Occipital lobe (tissue), 2 donors: Measurements from ENCODE around the gene WNT11. TPM values are rescaled to one million over a fixed set of nuclear protein-coding genes. Genes with fewer than 3 reads are reported as not detected.

ENCODE experiments used
- DNase-seq: peaks from one replicate; lab custom pipeline; 2025; lab: John Stamatoyannopoulos, UW
- total RNA-seq: library from RNA; depleted of rRNA; stranded (reverse); fragments of >200 nt; gene quantifications from one replicate; pipeline ENCODE4 v1.2.3, GENCODE V29; 2014

WNT11 gene
- total RNA-seq, 1 donor from 2014 or later = 4.4 TPM

DNA sequence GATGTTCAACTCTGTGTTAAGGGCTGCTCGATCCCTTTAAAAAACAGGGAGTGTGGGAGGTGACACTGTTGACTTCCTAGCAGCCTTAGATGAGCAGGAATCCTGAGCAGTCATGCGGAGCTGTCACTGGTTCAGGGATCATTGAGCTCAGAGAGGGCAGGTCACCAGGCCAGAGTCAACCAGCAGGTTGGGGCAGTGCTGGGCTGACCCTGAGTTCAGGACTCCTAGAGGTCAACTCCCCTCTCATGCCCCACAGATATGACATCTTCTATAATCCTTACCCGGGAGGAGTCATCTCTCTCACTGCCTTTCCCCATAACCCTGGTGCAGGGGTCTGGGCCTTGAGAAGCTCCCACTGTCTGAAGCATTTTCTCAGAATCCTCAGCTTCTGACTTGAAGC lies 12.9 kb upstream of the WNT11 start:
- no peak for DNase-seq

DNA sequence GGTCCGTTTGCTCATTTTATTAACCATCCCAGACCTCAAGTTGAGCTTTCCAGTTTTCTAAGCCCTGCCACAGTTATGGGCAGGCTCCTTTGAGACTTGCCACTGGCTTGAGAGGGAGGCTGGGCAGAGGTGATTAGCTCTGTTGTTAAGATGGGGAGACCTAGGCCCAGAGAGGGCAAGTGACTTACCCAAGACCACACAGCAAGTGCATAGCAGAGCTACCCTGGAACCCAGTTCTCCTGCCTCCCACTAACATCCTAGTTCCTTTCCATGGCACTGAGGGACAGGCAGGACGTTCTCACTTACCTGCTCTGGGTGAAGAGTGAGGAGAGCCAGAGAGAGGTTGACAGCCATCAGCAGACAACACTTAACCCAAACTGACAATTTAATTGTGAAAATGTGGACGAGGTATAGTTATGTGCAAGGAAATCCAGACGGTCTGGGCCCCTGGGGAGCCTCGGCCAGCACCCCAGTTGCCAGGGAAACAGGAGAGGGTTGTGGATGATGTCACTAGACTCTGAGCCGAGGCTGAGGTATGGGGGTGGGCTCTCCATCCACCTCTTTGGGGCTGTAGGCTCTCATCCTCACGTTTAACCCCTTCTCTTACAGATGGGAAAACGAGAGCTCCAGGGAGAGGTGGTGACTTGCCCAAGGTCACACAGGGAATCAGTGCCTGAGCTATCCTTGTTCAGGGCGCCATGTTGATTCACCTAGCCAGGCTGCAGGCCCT lies 12.3 kb upstream of the WNT11 start:
- no peak for DNase-seq

DNA sequence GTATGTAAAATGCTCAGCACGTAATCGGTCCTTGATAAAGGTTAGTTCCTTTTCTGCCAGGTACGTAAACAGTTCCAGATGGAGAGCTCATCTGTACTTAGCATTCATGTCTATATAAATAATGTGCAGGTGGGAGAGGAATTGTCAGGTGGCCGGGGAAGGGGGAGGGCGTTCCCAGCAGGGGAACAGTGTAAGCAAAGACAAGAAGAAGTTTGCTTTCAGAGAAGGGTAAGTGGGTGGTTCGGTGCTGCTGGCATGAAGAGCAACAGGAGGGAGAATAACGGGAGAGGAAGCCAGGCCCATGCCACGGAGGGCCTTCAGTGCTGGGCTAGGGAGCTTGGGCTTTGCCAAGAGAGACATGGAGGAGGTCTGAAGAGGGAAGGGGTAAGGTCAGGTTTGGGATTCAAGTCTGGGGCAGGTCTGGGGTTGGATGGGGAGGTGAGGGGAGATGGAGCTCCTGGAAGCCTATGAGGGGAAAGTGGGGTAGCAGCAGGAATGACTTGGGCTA lies 11.4 kb upstream of the WNT11 start:
- DNase-seq = no peak

DNA sequence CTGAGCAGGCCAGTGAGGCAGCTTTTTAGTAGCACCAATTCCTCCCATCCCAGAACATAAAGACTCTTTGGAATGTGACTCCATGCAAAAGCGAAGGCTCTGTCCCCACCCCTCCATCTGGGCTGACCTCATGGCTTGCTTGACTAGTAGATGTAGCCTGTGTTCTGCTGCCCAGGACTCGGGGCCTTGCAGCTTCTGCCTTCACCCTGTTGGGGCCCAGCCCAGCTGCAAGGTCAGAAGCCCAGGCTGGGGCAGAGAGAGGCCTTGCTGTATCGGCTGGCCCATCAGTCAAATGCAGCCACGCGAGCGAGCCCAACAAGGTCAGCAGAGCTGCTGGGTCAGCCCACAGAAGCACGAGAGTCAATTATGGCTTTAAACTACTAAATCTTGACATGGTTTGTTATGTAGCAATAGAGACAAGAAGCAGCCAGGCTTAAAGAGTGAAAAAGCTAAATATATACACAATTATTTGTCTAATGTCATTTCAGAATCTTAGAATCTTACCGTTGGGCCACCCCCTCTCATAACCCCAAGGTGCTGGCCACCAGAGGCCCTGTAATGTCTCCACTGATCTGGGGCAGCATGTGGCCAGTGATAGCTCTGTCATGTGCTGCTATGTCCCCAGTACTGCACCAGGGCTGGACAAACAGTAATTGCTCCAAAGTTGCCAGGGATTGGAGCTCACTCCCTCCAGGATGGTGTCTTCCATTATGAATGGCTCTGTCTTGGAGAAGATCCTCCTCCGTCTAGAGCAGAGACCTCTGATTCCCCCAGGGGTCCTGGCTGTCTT lies 10.4 kb upstream of the WNT11 start:
- no peak for DNase-seq

DNA sequence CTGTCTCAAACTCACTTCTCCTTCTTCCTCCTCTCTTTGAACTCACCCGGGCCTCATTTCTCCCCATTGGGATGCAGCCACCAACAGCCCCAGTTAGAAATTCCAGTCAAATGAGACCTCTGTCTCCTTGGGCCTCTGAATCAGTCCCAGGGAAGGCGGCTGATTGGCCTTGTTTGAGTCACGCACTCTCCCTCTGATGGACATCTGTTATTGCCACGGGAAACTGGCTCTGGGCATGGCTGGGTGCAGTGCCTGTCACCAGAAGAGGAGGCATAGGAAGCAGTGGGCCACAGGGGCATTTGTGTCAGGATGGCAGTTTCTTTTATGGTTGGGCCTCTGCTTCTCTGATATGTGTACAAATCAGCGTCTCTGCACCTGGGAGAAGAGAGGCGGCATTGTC lies 9.6 kb upstream of the WNT11 start:
- DNase-seq = no peak

DNA sequence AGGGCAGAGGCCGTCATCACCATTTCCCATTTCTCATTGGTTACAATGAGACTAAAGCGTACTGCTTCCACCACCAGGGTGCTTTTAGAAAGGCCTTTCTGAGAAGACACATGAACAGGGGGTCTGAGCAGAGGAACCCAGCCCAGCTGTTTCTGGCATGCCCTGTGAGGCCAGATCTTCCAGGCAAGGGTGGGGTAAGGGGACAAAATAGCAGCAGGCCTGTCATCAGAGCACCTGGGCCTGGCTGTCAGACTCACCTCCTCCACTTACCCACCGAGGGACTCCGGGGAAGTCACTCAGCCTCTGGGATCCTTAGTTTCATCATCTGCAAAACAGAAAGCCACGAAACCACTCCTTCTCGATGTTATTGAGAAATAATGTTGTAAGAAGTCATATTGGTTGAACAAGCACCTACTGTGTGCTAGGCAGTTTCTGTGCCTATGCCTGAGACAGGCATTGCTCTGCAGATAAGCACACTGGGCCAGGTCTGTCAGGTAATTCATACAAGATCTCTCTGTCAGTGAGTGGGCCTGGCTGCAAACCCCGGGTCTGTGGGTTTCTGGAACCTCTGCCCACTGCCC lies 8.8 kb upstream of the WNT11 start:
- DNase-seq = no peak

DNA sequence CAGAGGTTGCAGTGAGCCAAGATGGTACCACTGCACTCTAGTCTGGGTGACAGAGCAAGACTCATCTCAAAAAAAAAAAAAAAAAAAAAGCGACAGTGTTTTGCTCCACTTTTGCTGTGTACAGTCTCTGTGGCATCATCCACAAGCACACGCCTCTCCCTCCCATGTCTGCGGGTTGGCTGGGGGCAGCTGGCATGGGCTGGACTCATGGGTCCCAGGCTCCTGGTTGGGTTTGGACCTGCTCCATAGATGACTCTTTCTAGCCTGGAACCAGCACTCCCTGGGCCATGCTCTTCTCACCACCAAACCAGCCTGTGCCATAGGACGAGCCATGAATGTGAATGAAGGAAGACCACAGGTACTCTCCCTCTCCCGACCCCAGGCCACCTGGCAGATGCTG lies 7.9 kb upstream of the WNT11 start:
- no peak for DNase-seq

DNA sequence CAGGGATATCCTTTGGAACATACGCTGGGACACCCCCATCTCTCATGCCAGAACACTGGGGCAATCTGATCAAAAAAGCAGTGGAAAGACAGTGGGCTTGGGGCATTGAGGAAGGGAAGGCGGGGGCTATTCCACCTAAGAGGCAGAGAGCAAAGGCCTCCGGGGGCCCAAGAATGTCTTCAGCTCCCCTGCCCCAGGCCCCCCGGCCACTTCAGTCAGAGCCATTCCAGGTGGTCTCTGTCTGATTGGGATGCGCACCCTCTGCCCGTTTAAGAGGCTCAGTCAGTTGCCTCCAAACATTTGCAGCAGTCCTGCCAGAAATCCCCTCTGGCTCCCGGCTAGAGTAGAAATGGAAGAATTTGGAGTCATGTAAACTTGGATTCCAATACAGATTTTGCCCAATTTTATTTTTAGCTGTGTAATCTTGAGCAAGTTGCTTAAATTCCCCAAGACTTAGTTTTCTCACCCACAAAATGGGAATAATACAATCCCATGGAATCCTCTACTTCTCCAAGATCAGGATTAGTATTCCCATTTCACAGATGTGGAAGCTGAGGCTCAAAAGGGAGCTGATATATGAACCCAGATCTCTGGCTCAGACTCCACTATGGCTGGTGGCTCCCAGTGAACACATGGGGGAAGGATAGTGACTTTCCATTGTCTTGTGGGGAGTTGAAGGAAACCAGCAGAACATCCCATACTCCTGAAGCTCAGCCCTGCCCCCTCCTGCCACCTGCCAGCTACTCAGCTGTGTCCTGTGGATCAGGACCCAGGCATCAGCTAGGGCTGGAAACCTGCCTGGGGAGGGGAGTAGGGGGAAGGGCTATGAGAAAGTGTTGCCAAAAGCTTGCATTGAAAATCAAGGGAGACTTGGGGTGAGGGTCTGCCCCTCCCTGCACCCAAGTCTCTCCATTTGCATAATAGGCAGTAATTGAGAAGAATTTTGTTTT lies 6.1 kb upstream of the WNT11 start:
- DNase-seq = no peak

DNA sequence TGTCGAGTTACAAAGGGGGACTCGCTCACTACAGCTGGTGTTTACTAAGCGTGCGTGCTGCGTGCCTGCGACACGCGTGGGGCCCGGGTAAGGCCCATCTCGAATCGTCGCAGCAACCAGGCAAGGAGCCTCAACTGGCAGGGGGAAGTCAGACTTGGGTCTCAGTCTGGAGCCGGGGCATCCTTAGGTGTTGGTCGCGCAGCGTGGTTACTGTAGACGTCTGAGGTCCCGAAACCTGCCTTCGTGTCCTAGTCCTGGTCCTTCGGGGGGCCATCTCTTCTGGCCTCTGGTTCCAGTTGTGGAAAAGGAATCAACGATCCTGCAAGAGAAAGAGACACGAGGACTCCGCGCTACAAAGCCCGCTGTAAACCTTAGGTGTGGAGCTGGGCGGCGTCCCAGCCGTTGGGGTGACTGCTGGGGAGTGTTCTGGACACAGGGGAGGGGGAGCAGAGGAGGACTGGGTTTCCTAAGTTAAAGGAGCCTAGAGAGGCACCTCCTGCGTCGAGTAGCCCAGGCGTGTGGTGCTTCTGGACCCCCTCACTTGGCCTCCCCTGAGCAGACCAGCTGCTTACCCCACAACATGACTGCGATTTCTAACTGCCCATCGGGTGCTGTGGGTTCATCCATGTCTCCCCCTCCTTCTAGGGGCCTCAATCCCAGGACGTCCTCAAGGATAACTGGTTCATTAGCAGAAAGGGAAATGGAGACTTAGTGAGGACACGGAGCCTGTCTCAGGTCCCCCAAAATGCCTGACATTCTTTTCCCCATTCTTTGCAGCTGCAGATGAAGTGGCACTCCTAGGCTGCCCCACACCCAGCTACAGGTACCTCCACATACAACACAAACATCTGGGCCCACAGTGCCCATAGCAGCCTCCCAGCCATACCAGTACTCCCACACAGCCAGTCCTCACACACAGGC lies 4.9 kb upstream of the WNT11 start:
- no peak for DNase-seq

DNA sequence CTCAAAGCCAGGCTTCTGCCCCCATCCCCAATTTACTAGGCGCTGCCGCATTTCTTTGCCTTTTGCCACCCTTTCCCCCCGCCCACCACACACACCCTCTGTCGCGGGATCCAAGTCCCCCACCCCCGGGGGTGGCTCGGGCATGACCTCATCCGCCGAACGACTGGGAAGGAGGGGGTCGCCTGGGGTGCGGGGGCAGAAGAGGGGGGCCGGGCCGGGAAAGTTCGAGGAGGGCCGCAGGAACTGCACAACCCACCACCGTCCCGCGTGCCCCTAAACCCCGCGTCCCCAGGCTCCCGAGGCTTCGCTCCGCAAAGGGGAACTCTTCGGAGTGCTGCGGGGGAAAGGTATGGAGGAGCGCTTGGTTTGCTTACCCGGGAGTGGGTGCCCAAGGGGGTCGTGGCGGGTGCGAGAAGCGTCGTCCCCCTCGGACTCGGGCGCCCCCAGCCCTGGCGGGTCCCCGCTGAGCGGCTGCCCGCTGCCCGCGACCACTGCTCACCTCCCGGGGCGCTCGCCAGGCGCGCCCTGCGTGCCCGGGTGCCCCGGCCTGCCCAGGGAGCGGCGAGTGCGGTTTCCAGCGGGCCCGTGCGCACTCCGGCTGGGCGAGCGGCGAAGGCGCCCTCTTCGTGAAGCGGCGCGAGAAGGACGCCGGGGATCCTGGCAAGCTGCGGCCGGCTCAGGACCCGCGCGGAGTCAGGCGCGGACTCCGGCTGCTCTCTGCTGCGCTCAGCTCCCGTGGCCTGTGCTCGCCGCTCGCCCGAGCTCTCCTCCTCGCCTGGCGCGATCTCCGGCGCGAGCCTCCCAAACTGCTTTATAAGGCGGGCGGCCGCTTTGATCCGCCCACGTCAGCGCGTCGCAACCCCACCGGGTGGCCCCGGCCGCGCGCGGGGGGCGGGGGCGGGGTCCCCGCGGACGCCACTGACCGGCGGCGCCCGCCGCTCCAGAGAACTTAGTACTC lies 4.0 kb upstream of the WNT11 start:
- DNase-seq = no peak

DNA sequence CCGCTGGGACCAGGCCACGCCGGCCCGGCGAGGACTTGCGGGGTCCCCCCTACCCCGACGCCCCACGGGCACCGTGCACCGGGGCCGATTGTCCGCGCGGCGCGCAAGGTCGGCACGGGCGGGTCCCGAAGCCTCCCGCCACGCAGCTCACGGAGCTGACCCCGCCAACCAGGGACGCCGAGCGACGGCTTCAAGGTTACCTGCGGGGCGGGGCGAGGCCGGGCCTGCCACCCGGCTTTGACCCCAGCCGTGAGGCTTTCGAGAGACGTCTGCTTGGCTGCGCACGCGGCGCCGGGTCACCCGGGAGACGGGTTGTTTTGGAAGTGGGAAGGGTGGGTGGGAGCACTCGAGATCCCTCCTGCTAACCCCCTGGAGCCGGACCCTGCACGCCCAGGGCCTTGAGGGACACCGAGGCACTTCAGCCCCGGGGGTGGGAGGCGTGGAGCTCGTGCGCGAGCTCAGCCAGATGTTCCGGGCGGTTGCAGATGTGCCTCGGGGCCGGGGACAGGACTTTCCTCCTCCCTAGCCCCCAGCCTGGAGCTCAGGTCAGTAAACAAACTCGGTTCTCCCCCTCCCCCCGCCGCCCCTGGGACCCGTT lies 3.2 kb upstream of the WNT11 start:
- DNase-seq = no peak

DNA sequence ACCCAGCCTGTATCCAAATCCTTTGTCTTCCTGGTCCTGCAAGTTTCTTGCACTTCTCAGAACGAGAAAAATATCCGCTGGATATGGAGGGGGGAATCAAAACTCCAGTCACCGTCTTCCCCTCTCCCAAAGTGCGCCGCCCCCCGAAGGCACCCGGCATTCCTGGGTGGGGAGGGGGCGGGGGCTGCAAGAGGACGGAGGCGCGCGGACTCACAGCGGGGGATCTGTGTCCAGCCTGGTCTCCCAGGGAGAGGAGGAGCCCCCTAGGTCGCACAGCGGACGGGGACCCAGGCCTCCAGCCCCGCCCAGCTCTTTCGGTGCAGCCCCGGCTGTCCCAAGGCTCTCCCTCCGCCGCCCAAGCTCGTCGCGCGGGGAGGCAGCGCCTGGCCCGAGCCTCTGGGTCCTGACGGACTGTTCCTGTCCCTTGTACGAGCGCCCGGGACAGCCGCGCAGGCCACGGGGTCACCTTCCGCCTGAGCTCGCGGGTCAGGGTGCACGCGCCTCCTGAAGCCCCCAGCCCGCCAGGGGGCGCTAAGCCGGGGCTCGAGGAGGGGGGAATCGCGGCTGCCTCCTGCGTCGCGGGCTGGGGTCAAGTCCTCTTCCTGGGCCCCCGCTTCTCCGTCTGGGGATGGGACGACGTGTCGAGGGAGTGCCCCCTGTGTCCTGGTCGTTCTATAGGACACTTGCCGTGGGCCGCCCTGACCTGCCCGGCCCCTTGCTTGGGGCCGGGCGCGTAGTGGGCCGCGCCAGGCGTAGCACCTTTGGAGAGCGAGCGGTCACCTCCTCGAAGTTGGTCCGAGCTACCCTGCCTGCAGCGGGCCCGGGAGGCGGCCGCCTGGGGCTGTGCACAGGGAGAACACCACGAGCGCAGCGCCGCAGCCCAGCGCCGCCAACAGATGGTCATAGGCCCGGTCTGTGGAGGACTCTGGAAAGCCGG lies 2.4 kb upstream of the WNT11 start:
- DNase-seq = no peak

DNA sequence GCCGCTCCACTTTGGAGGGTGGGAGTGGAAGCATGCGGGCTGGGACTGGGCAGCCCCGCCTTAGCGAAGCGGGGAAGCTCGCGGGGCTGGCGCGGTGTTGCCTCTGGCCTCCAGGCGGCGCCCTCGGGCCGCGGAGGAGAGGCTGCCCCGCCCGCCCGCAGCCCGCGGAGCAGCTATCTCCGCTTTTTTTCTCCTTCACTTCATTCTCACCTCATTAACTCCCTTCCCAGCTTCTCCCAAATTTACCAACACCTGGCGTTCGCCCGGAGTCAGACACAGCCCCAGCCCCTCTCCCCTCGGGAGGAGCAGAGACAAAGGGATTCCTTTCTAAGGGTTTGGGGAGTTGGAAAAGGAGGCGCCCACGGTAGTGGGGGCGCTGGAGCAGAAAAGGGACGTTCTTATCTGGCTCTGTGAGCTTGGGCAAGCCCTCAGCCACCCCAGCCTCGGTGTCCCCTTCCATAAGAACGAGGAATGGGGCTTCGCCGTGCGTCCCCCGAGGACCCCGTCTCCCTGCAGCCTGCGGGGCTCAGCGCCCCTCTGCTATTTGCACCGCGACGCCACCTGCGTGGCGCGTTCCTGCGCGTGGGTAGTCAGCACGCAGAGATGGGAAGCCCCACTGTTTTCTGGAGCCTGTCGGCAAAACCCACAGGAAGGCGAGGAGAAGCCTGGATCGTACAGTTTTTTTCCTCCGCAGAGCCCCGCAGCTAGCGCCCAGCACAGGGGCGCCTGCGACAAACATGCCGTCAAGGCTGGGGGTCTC lies 1.5 kb upstream of the WNT11 start:
- DNase-seq = no peak

DNA sequence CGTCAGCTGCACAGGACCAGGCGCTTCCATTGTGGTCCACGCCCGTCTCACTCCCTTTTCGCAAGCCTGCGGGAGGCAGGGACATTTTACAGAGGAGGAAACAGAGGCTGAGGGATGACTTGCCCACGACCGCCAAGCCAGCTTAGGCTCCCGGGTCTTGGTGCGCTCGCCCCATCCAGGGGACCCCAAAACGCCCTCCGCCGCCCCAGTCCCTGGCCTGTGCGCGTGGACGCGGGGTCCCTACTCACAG lies 300 bp downstream of the WNT11 start:
- no peak for DNase-seq

DNA sequence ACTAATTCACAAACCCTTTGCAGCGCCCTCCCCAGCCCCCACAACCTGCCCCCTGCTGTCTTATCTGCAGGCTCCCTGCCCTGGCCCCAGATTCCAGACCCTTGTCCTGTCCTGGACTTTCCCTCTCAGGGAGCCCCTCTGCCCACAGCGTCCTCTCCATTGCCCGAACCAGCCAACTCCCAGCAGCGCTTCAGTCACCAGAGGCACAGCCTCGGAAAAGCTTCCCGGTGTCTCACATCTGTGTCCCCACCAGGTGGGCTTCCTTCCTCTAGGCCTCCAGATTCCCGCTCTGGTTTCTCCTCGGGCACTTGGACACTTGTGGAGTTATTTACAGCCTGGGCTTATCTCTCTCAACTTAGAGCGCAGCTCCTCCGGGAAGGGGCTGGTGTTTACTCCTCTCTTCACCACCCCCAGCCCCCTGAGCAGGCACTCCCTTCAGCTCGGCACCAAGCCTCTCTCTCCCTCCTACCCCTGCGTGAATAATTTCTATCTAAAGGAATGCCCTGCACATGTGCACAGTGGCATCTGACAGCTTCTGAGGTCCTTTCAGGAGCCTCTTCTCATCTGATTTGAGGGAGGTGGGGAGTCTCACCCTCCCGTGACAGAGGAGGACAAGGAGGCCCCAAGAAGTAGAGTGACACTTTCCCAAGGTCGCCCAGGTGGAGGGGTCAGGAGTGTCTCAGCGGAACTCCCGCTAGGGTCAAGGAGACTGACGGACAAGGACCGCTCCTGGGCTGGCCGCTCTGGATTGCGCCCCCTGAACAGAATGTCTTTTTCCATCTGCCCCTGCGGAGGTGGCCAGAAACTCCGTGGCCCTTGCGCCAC lies 838 bp downstream of the WNT11 start:
- no peak for DNase-seq

DNA sequence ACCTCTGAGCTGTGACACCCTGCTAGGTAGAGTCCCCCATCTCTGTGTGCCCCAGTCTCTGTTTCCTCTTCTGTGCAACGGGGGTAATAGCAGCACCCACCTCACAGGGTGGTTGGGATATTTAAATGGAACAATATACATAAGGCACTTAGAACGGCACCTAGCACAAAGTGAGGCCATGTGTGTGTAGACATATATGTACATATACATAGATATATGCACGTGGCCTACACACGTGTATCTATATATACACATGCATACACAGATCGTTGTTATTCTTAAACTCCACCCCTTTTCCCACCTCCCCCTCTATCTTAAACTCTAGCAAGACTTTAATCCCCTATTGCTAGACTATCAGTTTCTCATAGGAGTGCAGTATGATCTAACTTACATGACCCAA lies 2.4 kb downstream of the WNT11 start:
- no peak for DNase-seq
